Stimulated activated CD8-positive, alpha-beta memory T cell treated with anti-CD3 and anti-CD28 coated beads, Interleukin-4, amount 100 ng/mL, for 4 hours (primary cell): Measurements from ENCODE around the gene ZNF697.
"Not testable (repeated sequence)": the region's sequence is repeated elsewhere in the genome, so short reads cannot be mapped to it uniquely, and the experiment has no call there.

ENCODE experiments used
- DNase-seq, 2 donors: peaks; one replicate each; pipeline ENCODE4 v3.0.0-alpha.2; 2020; ENCODE audit warnings: low read depth in 2 of 2, low spot score in 1 of 2

The ZNF697 gene

GRCh38 chr1:119603695-119604094, 44.4 kb downstream of the ZNF697 start:
- no peak for DNase-seq

- not testable (repeated sequence) for DNase-seq
Measured at GRCh38 chr1:119603241-119603640, 44.8 kb downstream of the ZNF697 start.

- DNase-seq: not testable (repeated sequence)
Measured at GRCh38 chr1:119602789-119603188, 45.3 kb downstream of the ZNF697 start.

DNA sequence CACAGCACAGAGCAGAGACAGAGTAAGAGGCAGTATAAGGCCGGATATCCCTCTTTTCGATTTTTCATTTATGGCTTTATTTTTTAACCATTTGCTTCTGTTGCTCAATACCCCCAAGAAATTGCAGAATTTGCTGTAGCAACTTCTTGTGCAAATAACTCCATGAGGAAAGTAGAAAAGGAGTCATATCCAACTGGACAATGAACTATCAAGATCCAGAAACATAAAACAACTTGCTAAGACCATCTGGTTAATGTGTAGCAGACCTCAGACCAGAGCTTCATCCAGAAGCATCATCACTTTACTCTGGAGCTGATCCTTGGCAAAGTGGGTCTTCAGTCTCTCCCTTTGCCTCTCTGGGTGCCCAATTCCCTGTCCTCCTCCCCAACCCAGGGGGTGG, 45.9 kb downstream of the ZNF697 start:
- DNase-seq: no peak

DNA sequence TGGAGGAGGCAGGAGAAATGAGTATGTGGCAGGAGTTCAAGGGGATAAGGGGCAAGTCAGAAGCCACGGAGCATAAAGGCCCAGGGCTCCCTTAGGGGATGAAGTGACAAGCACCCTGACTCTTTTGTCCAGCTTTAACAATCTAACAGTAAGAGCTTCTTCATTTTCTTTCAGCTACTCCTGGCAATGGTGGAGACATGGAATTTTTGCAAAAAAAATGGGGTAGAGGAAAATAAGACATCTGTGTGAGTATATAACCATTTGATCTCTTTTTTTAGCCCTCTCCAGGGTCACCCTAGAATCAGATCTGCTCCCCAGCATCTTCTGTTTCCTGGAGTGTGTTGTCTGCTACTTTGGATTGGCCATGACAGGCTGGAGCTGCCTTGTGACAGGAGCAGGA, 47.1 kb downstream of the ZNF697 start:
- no peak for DNase-seq

- DNase-seq: no peak
Measured at GRCh38 chr1:119600561-119600960, 47.5 kb downstream of the ZNF697 start.

DNA sequence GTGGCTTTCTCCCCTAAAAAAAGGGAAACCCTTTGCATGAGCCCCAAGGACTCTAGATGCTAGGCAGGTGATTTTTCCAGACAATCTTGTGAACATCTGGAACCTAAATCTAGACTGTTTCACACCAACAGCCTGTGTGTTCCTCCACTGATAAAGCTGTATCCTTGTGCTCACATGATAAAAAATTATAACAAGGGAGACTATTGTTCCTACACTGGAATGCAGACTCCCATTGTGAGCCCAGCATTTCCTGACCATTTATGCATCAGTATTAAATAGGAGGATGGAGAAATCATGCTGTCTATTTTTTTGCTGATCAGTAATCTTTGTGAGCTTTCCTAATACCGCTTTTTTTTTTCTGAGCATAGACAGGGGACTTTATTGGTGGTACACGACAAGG, 52.5 kb downstream of the ZNF697 start:
- no peak for DNase-seq

- no peak for DNase-seq
Measured at GRCh38 chr1:119595168-119595567, 52.9 kb downstream of the ZNF697 start.

DNA sequence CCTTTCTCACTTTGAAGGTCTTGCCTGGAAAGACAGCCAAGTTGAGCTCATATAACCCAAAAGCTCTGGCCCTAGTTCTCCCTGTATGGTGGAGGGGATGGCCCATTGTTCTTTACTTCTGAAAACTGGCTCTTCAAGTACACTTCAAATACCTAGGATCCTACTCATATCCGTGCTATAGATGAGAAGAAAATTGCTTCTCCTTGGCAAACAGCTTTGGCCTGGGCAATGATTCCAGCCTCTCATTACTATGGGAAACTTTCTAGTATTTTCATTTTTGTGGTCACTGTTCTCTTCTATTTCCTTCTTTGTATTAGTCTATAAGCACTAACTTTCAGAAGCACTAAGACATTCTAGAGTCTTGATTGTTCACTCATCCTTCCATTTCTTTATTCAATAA, 53.7 kb downstream of the ZNF697 start:
- no peak for DNase-seq

DNA sequence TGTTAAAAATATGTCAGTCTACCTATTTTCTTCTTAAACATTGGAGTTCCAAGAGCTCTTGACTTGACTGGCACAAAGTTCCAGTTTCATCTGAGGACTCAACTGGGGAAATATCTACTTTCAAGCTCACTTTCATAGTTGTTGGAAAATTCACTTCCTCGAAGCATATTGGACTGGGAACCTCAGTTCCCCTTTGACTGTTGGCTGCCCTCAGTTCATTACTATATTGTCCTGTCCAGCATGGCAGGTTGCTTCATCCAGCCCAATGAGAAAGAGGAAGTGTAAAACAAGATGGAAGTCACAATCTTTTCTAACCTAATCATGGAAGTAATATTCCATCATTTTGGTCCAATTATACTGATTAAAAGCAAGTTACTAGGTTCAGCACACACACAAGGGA, 54.3 kb downstream of the ZNF697 start:
- no peak for DNase-seq

GRCh38 chr1:119590393-119590792, 57.7 kb downstream of the ZNF697 start:
- no peak for DNase-seq

- no peak for DNase-seq
Measured at GRCh38 chr1:119588621-119589020, 59.4 kb downstream of the ZNF697 start.

DNA sequence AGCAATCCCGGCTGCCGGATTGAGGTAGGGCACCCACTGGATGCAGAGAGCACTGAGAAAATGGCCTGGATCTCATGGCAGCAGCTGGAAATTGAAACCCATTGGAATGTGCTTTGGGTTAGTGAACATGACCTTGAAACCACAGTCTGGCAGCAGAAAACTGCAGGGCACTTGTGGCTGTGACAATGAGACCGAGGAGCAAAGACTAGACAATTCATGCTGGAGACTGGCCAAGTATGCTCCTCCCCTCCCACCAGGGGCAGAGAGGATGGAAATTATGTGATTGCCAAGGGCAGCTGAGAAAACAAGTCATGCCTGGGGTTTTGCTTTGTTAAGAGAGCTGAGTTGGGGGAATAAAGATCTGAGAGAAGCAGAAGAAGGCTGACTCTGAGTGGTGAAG, 60.7 kb downstream of the ZNF697 start:
- no peak for DNase-seq

DNA sequence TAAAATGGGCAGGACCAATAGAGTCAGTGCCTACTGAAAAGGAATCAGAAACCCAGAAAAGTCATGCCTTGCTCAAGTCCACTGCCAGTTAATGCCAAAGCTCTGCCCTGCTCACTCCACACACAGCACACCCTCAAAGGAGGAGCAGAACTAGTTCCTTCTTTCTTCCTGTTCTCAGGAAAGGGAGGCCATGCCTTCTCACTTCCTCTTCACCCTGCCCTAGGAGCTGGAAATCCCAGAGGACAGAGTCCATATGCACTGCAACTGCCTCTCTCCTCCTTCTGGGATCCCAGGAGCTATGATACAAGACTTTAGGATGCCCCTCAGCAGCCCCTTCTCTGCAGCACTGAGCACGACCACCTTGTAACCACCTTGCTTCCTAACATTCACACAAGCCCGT, 62.3 kb downstream of the ZNF697 start:
- not testable (repeated sequence) for DNase-seq

- DNase-seq: no peak
Measured at GRCh38 chr1:119582801-119583200, 65.3 kb downstream of the ZNF697 start.

DNA sequence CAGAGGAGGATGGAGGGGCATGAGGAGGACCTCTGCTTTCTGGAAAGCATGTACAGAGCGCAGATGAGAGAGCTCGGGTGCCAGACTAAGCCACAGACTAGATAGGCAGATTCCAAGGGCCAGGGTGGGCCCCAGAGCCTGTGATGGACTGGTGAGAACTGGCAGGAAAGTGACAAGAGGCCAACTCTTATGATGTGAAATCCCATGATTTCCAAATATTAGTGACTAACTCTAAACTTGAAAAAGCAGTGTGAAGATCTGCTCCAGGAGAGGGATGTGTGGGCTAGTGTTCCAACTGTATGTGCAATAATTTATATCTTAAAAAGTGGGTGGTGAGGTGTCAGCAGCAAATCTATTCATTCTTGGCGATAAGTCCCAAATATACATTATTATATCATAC, 67.0 kb downstream of the ZNF697 start:
- not testable (repeated sequence) for DNase-seq

DNA sequence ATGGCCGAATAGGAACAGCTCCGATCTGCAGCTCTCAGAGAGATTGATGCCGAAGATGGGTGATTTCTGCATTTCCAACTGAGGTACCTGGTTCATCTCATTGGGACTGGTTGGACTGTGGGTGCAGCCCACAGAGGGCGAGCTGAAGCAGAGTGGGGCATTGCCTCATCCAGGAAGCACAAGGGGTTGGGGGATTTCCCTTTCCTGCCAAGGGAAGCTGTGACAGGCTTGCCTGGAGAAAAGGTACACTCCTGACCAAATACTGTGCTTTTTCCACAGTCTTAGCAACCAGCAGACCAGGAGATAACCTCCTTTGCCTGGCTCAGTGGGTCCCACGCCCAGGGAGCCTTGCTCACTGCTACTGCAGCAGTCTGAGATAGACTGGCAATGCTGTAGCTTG, 74.2 kb downstream of the ZNF697 start:
- DNase-seq: no peak

DNA sequence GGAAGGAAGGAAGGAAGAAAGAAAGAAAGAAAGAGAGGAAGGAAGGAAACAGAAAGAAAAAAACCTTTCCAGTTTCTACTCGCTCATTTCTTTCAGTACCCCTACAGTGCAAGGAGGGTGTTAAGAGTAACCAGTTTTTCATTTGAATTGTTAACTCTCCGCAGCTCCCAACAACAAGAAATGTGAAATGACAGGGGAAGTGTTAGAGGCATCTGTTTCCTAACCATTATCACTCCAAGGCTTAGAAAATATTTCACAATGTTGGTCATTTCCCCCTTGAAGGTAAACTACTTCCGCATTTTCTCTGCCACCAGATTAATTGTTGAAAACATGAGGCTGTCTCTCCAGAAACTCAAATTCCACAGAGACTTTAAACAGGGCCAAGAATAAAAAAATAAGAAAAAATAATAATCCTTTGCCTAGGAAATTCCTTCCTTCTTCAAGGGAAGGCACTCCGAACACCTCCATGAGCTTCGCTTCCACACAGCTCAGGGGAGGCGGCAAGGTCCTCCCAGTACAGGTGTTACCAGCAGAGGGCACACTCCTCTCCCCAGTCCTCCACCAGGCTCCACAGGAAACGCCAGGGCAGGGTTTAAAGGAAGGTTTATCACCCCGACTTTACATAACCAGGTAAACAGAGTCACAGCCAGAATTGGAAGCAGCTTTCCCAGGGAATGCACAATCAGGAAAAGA, 78.0 kb downstream of the ZNF697 start:
- not testable (repeated sequence) for DNase-seq
